ENCODE data around the gene TMEM150A.

- TF ChIP-seq, protein P1, sequence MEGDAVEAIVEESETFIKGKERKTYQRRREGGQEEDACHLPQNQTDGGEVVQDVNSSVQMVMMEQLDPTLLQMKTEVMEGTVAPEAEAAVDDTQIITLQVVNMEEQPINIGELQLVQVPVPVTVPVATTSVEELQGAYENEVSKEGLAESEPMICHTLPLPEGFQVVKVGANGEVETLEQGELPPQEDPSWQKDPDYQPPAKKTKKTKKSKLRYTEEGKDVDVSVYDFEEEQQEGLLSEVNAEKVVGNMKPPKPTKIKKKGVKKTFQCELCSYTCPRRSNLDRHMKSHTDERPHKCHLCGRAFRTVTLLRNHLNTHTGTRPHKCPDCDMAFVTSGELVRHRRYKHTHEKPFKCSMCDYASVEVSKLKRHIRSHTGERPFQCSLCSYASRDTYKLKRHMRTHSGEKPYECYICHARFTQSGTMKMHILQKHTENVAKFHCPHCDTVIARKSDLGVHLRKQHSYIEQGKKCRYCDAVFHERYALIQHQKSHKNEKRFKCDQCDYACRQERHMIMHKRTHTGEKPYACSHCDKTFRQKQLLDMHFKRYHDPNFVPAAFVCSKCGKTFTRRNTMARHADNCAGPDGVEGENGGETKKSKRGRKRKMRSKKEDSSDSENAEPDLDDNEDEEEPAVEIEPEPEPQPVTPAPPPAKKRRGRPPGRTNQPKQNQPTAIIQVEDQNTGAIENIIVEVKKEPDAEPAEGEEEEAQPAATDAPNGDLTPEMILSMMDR (IDR thresholded peaks at IDR 0.05; ENCODE audit: extremely low read depth in 1 of 2, insufficient read depth in 1 of 2, low read depth in 1 of 2, low read length in 2 of 2), result no peak
- TF ChIP-seq EZH2 (IDR thresholded peaks at IDR 0.05; ENCODE audit: borderline replicate concordance, low read depth, low read length, severe bottlenecking), result no peak
- no peak for TF ChIP-seq JUN (IDR thresholded peaks at IDR 0.05; ENCODE audit: borderline replicate concordance, insufficient read depth, insufficient read length, low read depth)
- no peak for TF ChIP-seq POLR2AphosphoS5 (IDR thresholded peaks at IDR 0.05; ENCODE audit: insufficient read depth, low read depth, low read length)
Observed at GRCh38 chr2:85575739-85576138, 26.8 kb downstream of the TMEM150A start.

Data from endothelial cell of umbilical vein (primary cell).